OCI-LY1 (cell line): ENCODE results near the gene C11orf91.

Experiments
- H2AFZ ChIP-seq: fragments of 200-600 bp; sonication (generic), shearing (Covaris generic); 2 replicates; pipeline ENCODE4 v1.6.0; 2014; ENCODE audit warnings: antibody characterized with exemption, mild to moderate bottlenecking, low read length
- H3F3A ChIP-seq: fragments of 200-600 bp; sonication (generic), shearing (Covaris generic); 2 replicates; pipeline ENCODE4 v1.6.0; 2014; ENCODE audit warnings: mild to moderate bottlenecking, antibody characterized with exemption, low read length, moderate library complexity; ENCODE audit not compliant: insufficient read depth
- H3K27ac ChIP-seq: fragments of 200-600 bp; sonication (generic); 2 replicates; pipeline ENCODE4 v1.5.1; 2014; ENCODE audit warnings: low read length, mixed run types, mild to moderate bottlenecking, low read depth; ENCODE audit not compliant: poor library complexity, severe bottlenecking
- H3K27me3 ChIP-seq: fragments of 200-600 bp; sonication (generic); 2 replicates; pipeline ENCODE4 v1.6.0; 2014; ENCODE audit warnings: antibody characterized with exemption, mild to moderate bottlenecking, low read length, moderate library complexity; ENCODE audit not compliant: insufficient read depth
- H3K36me3 ChIP-seq: fragments of 200-600 bp; sonication (generic); 2 replicates; pipeline ENCODE4 v1.6.1; 2014; ENCODE audit warnings: mild to moderate bottlenecking, antibody characterized with exemption, low read length, moderate library complexity, mixed read lengths; ENCODE audit not compliant: insufficient read depth
- H3K4me1 ChIP-seq: fragments of 200-600 bp; sonication (generic); 2 replicates; pipeline ENCODE4 v1.5.1; 2014; ENCODE audit warnings: mild to moderate bottlenecking, low read length, moderate library complexity; ENCODE audit not compliant: insufficient read depth, severe bottlenecking
- H3K4me2 ChIP-seq: fragments of 200-600 bp; sonication (generic), shearing (Covaris generic); 2 replicates; pipeline ENCODE4 v1.6.1; 2014; ENCODE audit warnings: low read length
- H3K4me3 ChIP-seq: fragments of 200-600 bp; sonication (generic); 2 replicates; pipeline ENCODE4 v1.5.1; 2014; ENCODE audit warnings: low read length, low read depth, mild to moderate bottlenecking, mixed read lengths; ENCODE audit not compliant: poor library complexity, severe bottlenecking
- H3K79me2 ChIP-seq: fragments of 200-600 bp; shearing (Covaris generic); 2 replicates; pipeline ENCODE4 v1.6.1; 2016; ENCODE audit warnings: mixed run types, low read length, mixed read lengths; ENCODE audit not compliant: insufficient read depth
- H3K9ac ChIP-seq: fragments of 200-600 bp; sonication (generic), shearing (Covaris generic); 2 replicates; pipeline ENCODE4 v1.6.1; 2014; ENCODE audit warnings: mild to moderate bottlenecking, low read length, mixed read lengths
- H3K9me2 ChIP-seq: fragments of 200-600 bp; sonication (generic), shearing (Covaris generic); 2 replicates; pipeline ENCODE4 v1.6.1; 2014; ENCODE audit warnings: low read depth, mild to moderate bottlenecking, low read length, mixed read lengths
- H3K9me3 ChIP-seq: fragments of 200-600 bp; shearing (Covaris generic); 2 replicates; pipeline ENCODE4 v1.6.1; 2014; ENCODE audit warnings: low read length, mixed read lengths
- H4K20me1 ChIP-seq: fragments of 200-600 bp; sonication (generic), shearing (Covaris generic); 2 replicates; pipeline ENCODE4 v1.6.0; 2016; ENCODE audit warnings: mild to moderate bottlenecking, low read length; ENCODE audit not compliant: insufficient read depth
- CTCF ChIP-seq: fragments of 200-600 bp; sonication (generic), shearing (Covaris generic); IDR thresholded peaks from 2 replicates; pipeline ENCODE4 v1.5.1; 2017; ENCODE audit warnings: mild to moderate bottlenecking, antibody characterized with exemption, low read length, moderate library complexity, mixed read lengths
- EZH2 ChIP-seq: fragments of 200-600 bp; sonication (generic), shearing (Covaris generic); IDR thresholded peaks from 2 replicates; pipeline ENCODE4 v1.8.0; 2017; ENCODE audit warnings: borderline replicate concordance, mixed run types, mild to moderate bottlenecking, antibody characterized with exemption, low read length, moderate library complexity, mixed read lengths

Gene C11orf91

GRCh38 chr11:33694346-33695050, 6.1 kb downstream of the C11orf91 start:
- peaks cover 7% of the 10 kb centered on the region for H3K4me1 ChIP-seq
- H3K4me2 ChIP-seq = no peak overlapping the region
- H2AFZ ChIP-seq = no peak overlapping the region

GRCh38 chr11:33692541-33692940, 8.1 kb downstream of the C11orf91 start:
- Histone ChIP-seq H3K4me3 (no peak overlapping the region), H3K9ac (no peak overlapping the region)

More at GRCh38 chr11:33694346-33695050, 6.1 kb downstream of the C11orf91 start:
- TF ChIP-seq CTCF (no peak), EZH2 (no peak)
- Histone ChIP-seq H3F3A (no peaks in the 10 kb centered on the region), H3K4me3 (no peak overlapping the region), H3K9ac (no peak overlapping the region), H3K27ac (no peak overlapping the region), H3K9me2 (no peaks in the 10 kb centered on the region), H3K27me3 (0 out of 2 replicates have a peak, but pooled peaks cover 4% of the 10 kb centered on the region), H3K9me3 (no peaks in the 10 kb centered on the region), H3K79me2 (no peaks in the 10 kb centered on the region), H4K20me1 (no peaks in the 10 kb centered on the region), H3K36me3 (no peaks in the 10 kb centered on the region)

GRCh38 chr11:33692013-33692504, 8.6 kb downstream of the C11orf91 start:
- Histone ChIP-seq H2AFZ (no peak overlapping the region), H3K36me3 (no peaks in the 10 kb centered on the region), H3K4me2 (no peak overlapping the region), H3K27me3 (no peaks in the 10 kb centered on the region), H3K9me3 (no peaks in the 10 kb centered on the region), H4K20me1 (no peaks in the 10 kb centered on the region), H3F3A (no peaks in the 10 kb centered on the region), H3K9me2 (no peaks in the 10 kb centered on the region), H3K4me3 (no peak overlapping the region), H3K27ac (no peak overlapping the region), H3K79me2 (no peaks in the 10 kb centered on the region), H3K9ac (no peak overlapping the region), H3K4me1 (peaks cover 7% of the 10 kb centered on the region)
- TF ChIP-seq EZH2 = no peak
- no peak for TF ChIP-seq CTCF

More at GRCh38 chr11:33692541-33692940, 8.1 kb downstream of the C11orf91 start:
- no peak overlapping the region for H3K27ac ChIP-seq
- no peaks in the 10 kb centered on the region for H3K36me3 ChIP-seq
- no peaks in the 10 kb centered on the region for H3K9me3 ChIP-seq
- peaks cover 7% of the 10 kb centered on the region for H3K4me1 ChIP-seq
- H3F3A ChIP-seq = no peaks in the 10 kb centered on the region
- H2AFZ ChIP-seq = no peak overlapping the region
- H4K20me1 ChIP-seq = no peaks in the 10 kb centered on the region
- H3K4me2 ChIP-seq = no peak overlapping the region
- H3K79me2 ChIP-seq = no peaks in the 10 kb centered on the region
- H3K9me2 ChIP-seq = no peaks in the 10 kb centered on the region
- TF ChIP-seq CTCF = no peak
- no peak for TF ChIP-seq EZH2
- no peaks in the 10 kb centered on the region for H3K27me3 ChIP-seq
